HepG2 (cell line): ENCODE results near the gene BTRC. TPM values are rescaled to one million over a fixed set of nuclear protein-coding genes. Genes with fewer than 3 reads are reported as not detected.

Source experiments
- CENPBD1 ChIP-seq: sonication (generic); formaldehyde crosslinking; IDR thresholded peaks from 2 replicates; pipeline ENCODE4 v1.8.0; 2022; ENCODE audit warnings: missing genetic modification reagents, low read depth, mild to moderate bottlenecking, borderline replicate concordance
- CENPT ChIP-seq: sonication (generic); formaldehyde crosslinking; IDR thresholded peaks from 2 replicates; pipeline ENCODE4 v1.8.0; 2022; ENCODE audit warnings: low read depth, mild to moderate bottlenecking, moderate library complexity, missing genetic modification reagents
- EHMT2 ChIP-seq: fragments of 200-600 bp; sonication (generic); IDR thresholded peaks from 2 replicates; pipeline ENCODE4 v1.7.0; 2017; ENCODE audit warnings: antibody characterized with exemption, low read depth, low read length, borderline replicate concordance
- GABPB1 ChIP-seq: IDR thresholded peaks from 2 replicates; pipeline ENCODE4 v1.6.1; 2016; ENCODE audit warnings: mild to moderate bottlenecking, missing genetic modification reagents, moderate library complexity, missing compliant biosample characterization
- GRHL1 ChIP-seq: sonication (generic); formaldehyde crosslinking; conservative IDR thresholded peaks from 2 replicates; pipeline ENCODE4 v1.8.0; 2022; ENCODE audit warnings: missing genetic modification reagents
- HMGA1 ChIP-seq: sonication (generic); formaldehyde crosslinking; conservative IDR thresholded peaks from 2 replicates; pipeline ENCODE4 v1.4.0; 2020; ENCODE audit warnings: missing genetic modification reagents
- KDM2A ChIP-seq: sonication (generic); formaldehyde crosslinking; IDR thresholded peaks from 2 replicates; pipeline ENCODE4 v1.4.0; 2020; ENCODE audit warnings: low read depth, missing genetic modification reagents, borderline replicate concordance
- MEIS2 ChIP-seq: sonication (generic); formaldehyde crosslinking; IDR thresholded peaks from 2 replicates; pipeline ENCODE4 v1.9.0; 2021; ENCODE audit warnings: mild to moderate bottlenecking, missing genetic modification reagents
- MXI1 ChIP-seq: IDR thresholded peaks from 3 replicates; pipeline ENCODE4 v1.6.1; 2012; ENCODE audit warnings: low read depth, low read length, inconsistent platforms, borderline replicate concordance
- NCOA2 ChIP-seq: sonication (generic); formaldehyde crosslinking; IDR thresholded peaks from 2 replicates; pipeline ENCODE4 v1.8.0; 2022; ENCODE audit warnings: inconsistent platforms
- NFE2 ChIP-seq: sonication (generic); formaldehyde crosslinking; IDR thresholded peaks from 2 replicates; pipeline ENCODE4 v1.4.0; 2020; ENCODE audit warnings: missing genetic modification reagents
- RAD21 ChIP-seq: fragments of 450-650 bp; formaldehyde crosslinking; IDR thresholded peaks from 2 replicates; pipeline ENCODE4 v1.5.0; 2020; ENCODE audit warnings: mild to moderate bottlenecking
- SAP130 ChIP-seq: IDR thresholded peaks from 2 replicates; pipeline ENCODE4 v1.6.1; 2016; ENCODE audit warnings: low read depth
- SIX4 ChIP-seq: sonication (generic); formaldehyde crosslinking; IDR thresholded peaks from 2 replicates; pipeline ENCODE4 v1.4.0; 2020; ENCODE audit warnings: missing genetic modification reagents
- SMARCC2 ChIP-seq: fragments of 450-650 bp; IDR thresholded peaks from 2 replicates; pipeline ENCODE4 v1.6.1; 2017; ENCODE audit warnings: antibody characterized with exemption, mild to moderate bottlenecking
- SP1 ChIP-seq, 2 experiments: fragments of 450-650 bp in 1 of 2; sonication (generic) in 1 of 2; formaldehyde crosslinking in 1 of 2; IDR thresholded peaks; 2 replicates each; pipeline versions ENCODE4 v1.4.0 to v1.6.1; 2016 to 2020; ENCODE audit warnings: missing genetic modification reagents in 1 of 2
- SP4 ChIP-seq: sonication (generic); formaldehyde crosslinking; IDR thresholded peaks from 2 replicates; pipeline ENCODE4 v1.8.1; 2023; ENCODE audit warnings: mild to moderate bottlenecking, missing genetic modification reagents
- SRY ChIP-seq: sonication (generic); formaldehyde crosslinking; IDR thresholded peaks from 2 replicates; pipeline ENCODE4 v1.8.0; 2022; ENCODE audit warnings: mild to moderate bottlenecking, missing genetic modification reagents
- TBX2 ChIP-seq: sonication (generic); formaldehyde crosslinking; IDR thresholded peaks from 2 replicates; pipeline ENCODE4 v1.5.0; 2020; ENCODE audit warnings: missing genetic modification reagents, mild to moderate bottlenecking, borderline replicate concordance
- TEF ChIP-seq: sonication (generic); formaldehyde crosslinking; IDR thresholded peaks from 2 replicates; pipeline ENCODE4 v1.5.0; 2020; ENCODE audit warnings: missing genetic modification reagents
- YEATS4 ChIP-seq: sonication (generic); formaldehyde crosslinking; IDR thresholded peaks from 2 replicates; pipeline ENCODE4 v1.4.0; 2020; ENCODE audit warnings: missing genetic modification reagents, borderline replicate concordance
- ZFX ChIP-seq: sonication (generic); formaldehyde crosslinking; IDR thresholded peaks from 2 replicates; pipeline ENCODE4 v1.4.0; 2020; ENCODE audit warnings: mild to moderate bottlenecking, low read depth, missing genetic modification reagents, moderate library complexity
- ZFY ChIP-seq: sonication (generic); formaldehyde crosslinking; IDR thresholded peaks from 2 replicates; pipeline ENCODE4 v1.4.0; 2020; ENCODE audit warnings: missing genetic modification reagents
- ZNF350 ChIP-seq: sonication (generic); formaldehyde crosslinking; IDR thresholded peaks from 2 replicates; pipeline ENCODE4 v1.4.0; 2020; ENCODE audit warnings: mild to moderate bottlenecking, low read depth, missing genetic modification reagents, borderline replicate concordance
- ZNF770 ChIP-seq: sonication (generic); formaldehyde crosslinking; IDR thresholded peaks from 2 replicates; pipeline ENCODE4 v1.5.0; 2020; ENCODE audit warnings: mild to moderate bottlenecking, missing genetic modification reagents
- ZNF878 ChIP-seq: sonication (generic); formaldehyde crosslinking; IDR thresholded peaks from 2 replicates; pipeline ENCODE4 v1.8.1; 2023; ENCODE audit warnings: mild to moderate bottlenecking, missing genetic modification reagents, moderate library complexity
- polyA plus RNA-seq, 8 experiments: library from polyadenylated mRNA; depleted of rRNA in 3 of 8; stranded (reverse) in 7 of 8; unstranded in 1 of 8; fragments of >200 nt; fragmentation: Illumina TruSeq in 4 of 8; extraction: Trizol in 4 of 8; gene quantifications; 2 replicates each; pipeline versions ENCODE4 v1.2.1 to v1.2.3, GENCODE V29; 2011 to 2016; ENCODE audit warnings: low read depth in 4 of 8, missing spikeins in 1 of 8, mixed read lengths in 1 of 8; ENCODE audit not compliant: insufficient read depth in 1 of 8
- total RNA-seq, 5 experiments: library from RNA; depleted of rRNA; stranded (reverse); fragments of >200 nt; fragmentation: Illumina TruSeq; extraction: Trizol; gene quantifications; 2 replicates each; pipeline ENCODE4 v1.2.3, GENCODE V29; 2016; ENCODE audit warnings: low read depth in 1 of 5

The BTRC gene
- total and polyA plus RNA-seq, 2 of the 13 experiments (the other 11 are each of a cell fraction or from before 2014, with no cell fraction given), result 12.0 to 14.4 TPM

- TF ChIP-seq MXI1, result 0 out of 3 replicates have a peak, but pooled peaks have one; percentile 7
- no peak for TF ChIP-seq CENPT
- peak; percentile 35; the same call in 1 of the 2 replicates for TF ChIP-seq SAP130 (CRISPR knock-in tag)
- TF ChIP-seq YEATS4 (CRISPR knock-in tag), result 0 out of 2 replicates have a peak, but pooled peaks have one; percentile 20
- 0 out of 2 replicates have a peak, but pooled peaks have one; percentile 16 for TF ChIP-seq ZNF350 (CRISPR knock-in tag)
- peak; percentile 57 for TF ChIP-seq KDM2A (CRISPR knock-in tag)
- peak; percentile 58; the same call in 1 of the 2 replicates for TF ChIP-seq MEIS2 (CRISPR knock-in tag)
- no peak for TF ChIP-seq TEF (CRISPR knock-in tag)
- TF ChIP-seq ZFY (CRISPR knock-in tag), result peak; percentile 37; the same call in 1 of the 2 replicates
- peak; percentile 32; the same call in 1 of the 2 replicates for TF ChIP-seq GABPB1 (CRISPR knock-in tag)
- no peak for TF ChIP-seq SIX4 (CRISPR knock-in tag)
- no peak for TF ChIP-seq NFE2 (CRISPR knock-in tag)
- no peak for TF ChIP-seq ZNF878 (CRISPR knock-in tag)
- no peak for TF ChIP-seq GRHL1 (CRISPR knock-in tag)
- peak; percentile 42; the same call in 1 of the 2 replicates for TF ChIP-seq SP4 (CRISPR knock-in tag)
- no peak for TF ChIP-seq CENPBD1 (CRISPR knock-in tag)
- TF ChIP-seq EHMT2, result no peak
- TF ChIP-seq ZNF770, result no peak
- TF ChIP-seq NCOA2 (CRISPR knock-in tag), result no peak
- no peak for TF ChIP-seq RAD21 (CRISPR knock-in tag)
- no peak for TF ChIP-seq SP1 (IDR thresholded peaks at IDR 0.05)
- TF ChIP-seq SP1 (CRISPR knock-in tag; IDR thresholded peaks at IDR 0.05), result peak; percentile 44
- peak; percentile 34; the same call in 1 of the 2 replicates for TF ChIP-seq ZFX (CRISPR knock-in tag)
- TF ChIP-seq SRY (CRISPR knock-in tag), result no peak
- TF ChIP-seq HMGA1 (CRISPR knock-in tag), result no peak
- TF ChIP-seq SMARCC2, result no peak
- TF ChIP-seq TBX2, result peak; percentile 32; the same call in 1 of the 2 replicates
Measured at GRCh38 chr10:101566333-101567164, 212.6 kb downstream of the BTRC start (continued).
